Peyer's patch (tissue), 4 donors: ENCODE data around the gene CREBL2.

ENCODE experiments used
- POLR2A ChIP-seq, 2 donors: fragments of 450-650 bp; IDR thresholded peaks; one replicate each; pipeline ENCODE4 v1.5.1; 2017; ENCODE audit warnings: antibody characterized with exemption in 2 of 2, mild to moderate bottlenecking in 2 of 2, moderate library complexity in 2 of 2
- TF ChIP-seq, protein P1 (sequence below), 6 experiments: fragments of 450-650 bp in 4 of 6; fragments of 200-600 bp in 2 of 6; sonication (generic) in 1 of 6; IDR thresholded peaks; one replicate each; pipeline ENCODE4 v1.5.1; 2017 to 2019; ENCODE audit warnings: antibody characterized with exemption in 6 of 6, mild to moderate bottlenecking in 3 of 6, moderate library complexity in 1 of 6

DNA sequence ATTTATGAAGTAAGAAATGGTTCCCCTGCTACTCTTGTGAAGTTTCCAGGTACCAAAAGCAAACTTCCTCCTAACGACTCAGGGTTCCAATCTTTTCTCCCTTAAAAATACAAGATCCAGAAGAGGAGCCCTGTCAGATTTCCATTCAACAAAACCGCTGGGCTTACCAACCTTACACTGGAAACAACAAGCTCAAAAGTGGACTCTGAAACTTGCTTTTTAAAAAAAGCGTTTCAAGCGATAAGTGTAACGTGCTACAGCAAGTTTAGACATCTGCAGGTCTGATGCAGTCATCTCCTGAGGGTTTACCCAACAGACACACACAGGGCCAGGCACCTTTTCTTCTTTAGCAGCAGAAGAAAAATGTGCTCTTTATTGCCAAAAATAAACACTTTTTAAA, 6.9 kb upstream of the CREBL2 start:
- TF ChIP-seq, protein P1, sequence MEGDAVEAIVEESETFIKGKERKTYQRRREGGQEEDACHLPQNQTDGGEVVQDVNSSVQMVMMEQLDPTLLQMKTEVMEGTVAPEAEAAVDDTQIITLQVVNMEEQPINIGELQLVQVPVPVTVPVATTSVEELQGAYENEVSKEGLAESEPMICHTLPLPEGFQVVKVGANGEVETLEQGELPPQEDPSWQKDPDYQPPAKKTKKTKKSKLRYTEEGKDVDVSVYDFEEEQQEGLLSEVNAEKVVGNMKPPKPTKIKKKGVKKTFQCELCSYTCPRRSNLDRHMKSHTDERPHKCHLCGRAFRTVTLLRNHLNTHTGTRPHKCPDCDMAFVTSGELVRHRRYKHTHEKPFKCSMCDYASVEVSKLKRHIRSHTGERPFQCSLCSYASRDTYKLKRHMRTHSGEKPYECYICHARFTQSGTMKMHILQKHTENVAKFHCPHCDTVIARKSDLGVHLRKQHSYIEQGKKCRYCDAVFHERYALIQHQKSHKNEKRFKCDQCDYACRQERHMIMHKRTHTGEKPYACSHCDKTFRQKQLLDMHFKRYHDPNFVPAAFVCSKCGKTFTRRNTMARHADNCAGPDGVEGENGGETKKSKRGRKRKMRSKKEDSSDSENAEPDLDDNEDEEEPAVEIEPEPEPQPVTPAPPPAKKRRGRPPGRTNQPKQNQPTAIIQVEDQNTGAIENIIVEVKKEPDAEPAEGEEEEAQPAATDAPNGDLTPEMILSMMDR (IDR thresholded peaks at IDR 0.05): no peak
- TF ChIP-seq POLR2A (IDR thresholded peaks at IDR 0.05): no peak
